SK-N-SH (cell line): ENCODE measurements around the gene ARMC8. TPM values are rescaled to one million over a fixed set of nuclear protein-coding genes. Genes with fewer than 3 reads are reported as not detected.

Source experiments
- CTCF ChIA-PET: fragments of 300-600, 350-600 bp; formaldehyde crosslinking; extraction: SDS; loops from one replicate; lab custom pipeline; 2021; lab: Yijun Ruan, JAX
- POLR2A ChIA-PET: fragments of 350-600 bp; sonication (Branson Sonifier 250); formaldehyde crosslinking; extraction: SDS; loops from one replicate; lab custom pipeline; 2020; ENCODE audit warnings: antibody characterized with exemption, inconsistent platforms; lab: Yijun Ruan, JAX
- DNase-seq: peaks from one replicate; pipeline ENCODE4 v3.0.0; 2012
- H2AFZ ChIP-seq: fragments of 200-600 bp; sonication (generic); 2 replicates; pipeline ENCODE4 v1.8.1; 2016; ENCODE audit warnings: antibody characterized with exemption, mild to moderate bottlenecking, low read depth
- H3F3A ChIP-seq: fragments of 200-600 bp; sonication (generic); replicated peaks from 2 replicates; pipeline ENCODE3; 2016; ENCODE audit warnings: antibody characterized with exemption, mild to moderate bottlenecking; ENCODE audit not compliant: insufficient read depth
- H3K27ac ChIP-seq, 2 experiments: fragments of 200-500 bp in 1 of 2; fragments of 200-600 bp in 1 of 2; sonication (Bioruptor generic) in 1 of 2; sonication (generic), shearing (Covaris generic) in 1 of 2; 2 replicates each; pipeline versions ENCODE4 v1.5.1 to v1.6.1; 2014 to 2016; ENCODE audit warnings: low read depth in 2 of 2, inconsistent platforms in 1 of 2, low read length in 1 of 2, mild to moderate bottlenecking in 1 of 2, mixed read lengths in 1 of 2
- H3K27me3 ChIP-seq: fragments of 200-600 bp; sonication (generic), shearing (Covaris generic); 2 replicates; pipeline ENCODE4 v1.6.1; 2016; ENCODE audit warnings: mixed run types; ENCODE audit not compliant: insufficient read depth
- H3K36me3 ChIP-seq, 2 experiments: fragments of 200-500 bp in 1 of 2; fragments of 200-600 bp in 1 of 2; sonication (Bioruptor generic) in 1 of 2; sonication (generic) in 1 of 2; replicated peaks in 1 of 2; 2 replicates each; pipeline versions ENCODE3 to v1.5.1; 2014 to 2016; ENCODE audit warnings: low read length in 1 of 2, mild to moderate bottlenecking in 1 of 2; ENCODE audit not compliant: insufficient read depth in 2 of 2, control insufficient read depth in 1 of 2
- H3K4me1 ChIP-seq, 2 experiments: fragments of 200-500 bp in 1 of 2; fragments of 200-600 bp in 1 of 2; sonication (Bioruptor generic) in 1 of 2; sonication (generic), shearing (Covaris generic) in 1 of 2; 2 replicates each; pipeline versions ENCODE4 v1.5.1 to v1.6.1; 2014 to 2016; ENCODE audit warnings: low read depth in 1 of 2, low read length in 1 of 2, mixed run types in 1 of 2; ENCODE audit not compliant: insufficient read depth in 2 of 2, control insufficient read depth in 1 of 2
- H3K4me2 ChIP-seq: fragments of 200-600 bp; sonication (generic), shearing (Covaris generic); 2 replicates; pipeline ENCODE4 v1.6.1; 2017; ENCODE audit warnings: mixed run types
- H3K4me3 ChIP-seq, 2 experiments: fragments of 200-500 bp in 1 of 2; fragments of 200-600 bp in 1 of 2; sonication (Bioruptor generic) in 1 of 2; sonication (generic), shearing (Covaris generic) in 1 of 2; 2 replicates each; pipeline versions ENCODE4 v1.5.1 to v1.8.1; 2014 to 2016; ENCODE audit warnings: low read depth in 2 of 2, inconsistent platforms in 1 of 2, low read length in 1 of 2, mild to moderate bottlenecking in 1 of 2, mixed read lengths in 1 of 2, moderate library complexity in 1 of 2
- H3K79me2 ChIP-seq: fragments of 200-600 bp; sonication (generic); 2 replicates; pipeline ENCODE4 v1.8.1; 2017; ENCODE audit warnings: mild to moderate bottlenecking; ENCODE audit not compliant: insufficient read depth
- H3K9ac ChIP-seq: fragments of 200-600 bp; sonication (generic); 2 replicates; pipeline ENCODE4 v1.6.1; 2017; ENCODE audit warnings: mixed run types
- H3K9me2 ChIP-seq: fragments of 200-600 bp; sonication (generic); 2 replicates; pipeline ENCODE4 v1.6.1; 2017; ENCODE audit warnings: mixed run types
- H3K9me3 ChIP-seq: fragments of 200-600 bp; sonication (generic); 2 replicates; pipeline ENCODE4 v1.6.1; 2017; ENCODE audit warnings: mixed run types, mild to moderate bottlenecking, moderate library complexity
- H4K20me1 ChIP-seq: fragments of 200-600 bp; sonication (generic); 2 replicates; pipeline ENCODE4 v1.6.1; 2017; ENCODE audit warnings: mild to moderate bottlenecking, mixed run types; ENCODE audit not compliant: insufficient read depth
- CTCF ChIP-seq: fragments of 200-600 bp; sonication (generic); IDR thresholded peaks from 2 replicates; pipeline ENCODE4 v1.6.1; 2017; ENCODE audit warnings: antibody characterized with exemption, mild to moderate bottlenecking, moderate library complexity
- FOSL2 ChIP-seq: IDR thresholded peaks from 2 replicates; pipeline ENCODE4 v1.4.0; 2012; ENCODE audit warnings: low read depth, mild to moderate bottlenecking, moderate library complexity, borderline replicate concordance
- GATA2 ChIP-seq: sonication (generic); formaldehyde crosslinking; IDR thresholded peaks from 2 replicates; pipeline ENCODE4 v1.5.0; 2020; ENCODE audit warnings: mild to moderate bottlenecking, missing genetic modification reagents
- PBX3 ChIP-seq: IDR thresholded peaks from 2 replicates; pipeline ENCODE4; 2012
- RAD21 ChIP-seq: IDR thresholded peaks from 2 replicates; pipeline ENCODE4 v1.6.1; 2012; ENCODE audit warnings: mild to moderate bottlenecking, low read length
- RFX5 ChIP-seq: IDR thresholded peaks from 2 replicates; pipeline ENCODE4 v1.6.1; 2012; ENCODE audit warnings: mild to moderate bottlenecking, improper control_type of control experiment, low read length
- RXRA ChIP-seq: IDR thresholded peaks from 2 replicates; pipeline ENCODE4 v1.4.0; 2012; ENCODE audit warnings: low read depth, mild to moderate bottlenecking, borderline replicate concordance
- SMC3 ChIP-seq: IDR thresholded peaks from 2 replicates; pipeline ENCODE4 v1.6.1; 2012; ENCODE audit warnings: low read depth, low read length, improper control_type of control experiment
- TCF12 ChIP-seq: IDR thresholded peaks from 2 replicates; pipeline ENCODE4 v1.4.0; 2012
- USF1 ChIP-seq: IDR thresholded peaks from 2 replicates; pipeline ENCODE4 v1.4.0; 2012; ENCODE audit warnings: low read depth, borderline replicate concordance
- ZBTB33 ChIP-seq: IDR thresholded peaks from 2 replicates; pipeline ENCODE4 v1.4.0; 2012; ENCODE audit warnings: low read depth, borderline replicate concordance
- WGBS: methylation state at CpG from one replicate; pipeline ENCODE4 v1.1.6; 2017; ENCODE audit warnings: low lambda C conversion rate; 5-methylcytosine and 5-hydroxymethylcytosine counted together
- polyA plus RNA-seq, 3 experiments: library from polyadenylated mRNA; depleted of rRNA; stranded (reverse); fragments of >200 nt; gene quantifications; 2 replicates each; pipeline ENCODE4 v1.2.3, GENCODE V29; 2012

ARMC8 gene
- polyA plus RNA-seq, 1 of the 3 experiments (the other 2 are of a cell fraction) = 35.5 TPM

- DNase-seq = peak; percentile 30
- POLR2A ChIA-PET = no interaction called here
- Histone ChIP-seq H3K4me3 (no peak overlapping the region), H3K4me2 (no peak overlapping the region), H3K9me2 (no peaks in the 10 kb centered on the region), H3F3A (peaks cover 10% of the 10 kb centered on the region), H3K9ac (no peak overlapping the region), H3K27ac (no peak overlapping the region), H3K9me3 (no peaks in the 10 kb centered on the region), H3K36me3 (no peaks in the 10 kb centered on the region), H2AFZ (no peak overlapping the region), H4K20me1 (no peaks in the 10 kb centered on the region), H3K4me1 (no peaks in the 10 kb centered on the region), H3K79me2 (no peaks in the 10 kb centered on the region), H3K27me3 (no peaks in the 10 kb centered on the region)
- TF ChIP-seq CTCF = peak; percentile 62
- no peak for TF ChIP-seq ZBTB33
- no peak for TF ChIP-seq RXRA
- peak; percentile 56 for TF ChIP-seq SMC3
- TF ChIP-seq RAD21 = peak; percentile 82
- CTCF ChIA-PET = interaction anchor here (1.1 to 1.6 kb wide), 4 partner anchors 20 to 412 kb away, joined by 3 to 6 read pairs (median 4); partner anchors contain the start of gene MRAS
- 12% methylated on average over 2 of the region's 2 CpGs for WGBS
These were observed 6.6 kb upstream of the ARMC8 start for GRCh38 chr3:138180375-138181029.

GRCh38 chr3:138184994-138185393 lies 2.1 kb upstream of the ARMC8 start:
- H3K4me1 ChIP-seq = peaks cover 4 to 7% of the 10 kb centered on the region in 2 experiments; a peak in 2 of 4 replicates
- peaks cover 15% of the 10 kb centered on the region for H3F3A ChIP-seq
- H3K9me3 ChIP-seq = no peaks in the 10 kb centered on the region
- 0 out of 2 replicates have a peak, but pooled peaks cover 7% of the 10 kb centered on the region for H4K20me1 ChIP-seq
- peaks cover 0 to 7% of the 10 kb centered on the region in 2 experiments for H3K36me3 ChIP-seq
- TF ChIP-seq FOSL2 = 0 out of 2 replicates have a peak, but pooled peaks have one; percentile 9
- no peak for TF ChIP-seq GATA2 (CRISPR knock-in tag)
- peak; percentile 63 for TF ChIP-seq TCF12
- no peak for TF ChIP-seq RFX5
- TF ChIP-seq PBX3 = peak; percentile 56
- no peak for TF ChIP-seq USF1
- CTCF ChIA-PET = interaction anchor here (0.6 to 1.6 kb wide), 2 partner anchors 10 to 233 kb away, joined by 4 read pairs; partner anchors contain the start of gene DBR1
- POLR2A ChIA-PET = no interaction called here
- H3K4me2 ChIP-seq = no peak overlapping the region
- peak overlapping the region; percentile 11; the same call in 1 of the 2 replicates for H2AFZ ChIP-seq
- no peak overlapping the region for H3K9ac ChIP-seq
- H3K27ac ChIP-seq = no peak overlapping the region
- no peak for DNase-seq
- no peak overlapping the region for H3K4me3 ChIP-seq
- no peaks in the 10 kb centered on the region for H3K9me2 ChIP-seq
- peaks cover 26% of the 10 kb centered on the region for H3K79me2 ChIP-seq
- 29% methylated on average over 3 of the region's 3 CpGs for WGBS
- no peaks in the 10 kb centered on the region for H3K27me3 ChIP-seq
